CD4-positive, alpha-beta T cell treated with Interferon gamma for 1 hour (primary cell): ENCODE results near the gene GUK1.

Source experiments
- DNase-seq: peaks from one replicate; pipeline ENCODE4 v3.0.0-alpha.2; 2020

The GUK1 gene

GRCh38 chr1:228150461-228151179, 10.5 kb downstream of the GUK1 start:
- no peak for DNase-seq

GRCh38 chr1:228151180-228151925, 11.3 kb downstream of the GUK1 start:
- no peak for DNase-seq

- DNase-seq: no peak
Observed at GRCh38 chr1:228152097-228152917, 12.2 kb downstream of the GUK1 start.

DNA sequence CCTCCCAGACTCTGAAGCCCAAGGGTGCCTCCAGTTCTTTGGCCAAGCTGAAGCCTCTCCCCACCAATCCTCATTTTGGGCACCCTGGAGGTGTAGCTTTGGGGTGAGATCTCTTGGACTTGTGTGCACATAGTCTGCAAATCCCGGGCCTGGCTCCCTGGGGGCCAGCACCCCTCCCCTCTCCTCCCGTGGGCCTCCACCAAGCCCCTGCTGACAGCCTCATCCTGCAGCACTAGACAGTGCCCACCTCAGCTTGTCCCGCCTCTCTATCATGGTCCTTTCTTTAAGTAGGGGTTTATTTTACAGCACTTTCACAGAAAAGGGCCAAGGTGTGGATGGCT, 12.8 kb downstream of the GUK1 start:
- DNase-seq: no peak

- no peak for DNase-seq
Observed at GRCh38 chr1:228154021-228154669, 14.1 kb downstream of the GUK1 start.

DNA sequence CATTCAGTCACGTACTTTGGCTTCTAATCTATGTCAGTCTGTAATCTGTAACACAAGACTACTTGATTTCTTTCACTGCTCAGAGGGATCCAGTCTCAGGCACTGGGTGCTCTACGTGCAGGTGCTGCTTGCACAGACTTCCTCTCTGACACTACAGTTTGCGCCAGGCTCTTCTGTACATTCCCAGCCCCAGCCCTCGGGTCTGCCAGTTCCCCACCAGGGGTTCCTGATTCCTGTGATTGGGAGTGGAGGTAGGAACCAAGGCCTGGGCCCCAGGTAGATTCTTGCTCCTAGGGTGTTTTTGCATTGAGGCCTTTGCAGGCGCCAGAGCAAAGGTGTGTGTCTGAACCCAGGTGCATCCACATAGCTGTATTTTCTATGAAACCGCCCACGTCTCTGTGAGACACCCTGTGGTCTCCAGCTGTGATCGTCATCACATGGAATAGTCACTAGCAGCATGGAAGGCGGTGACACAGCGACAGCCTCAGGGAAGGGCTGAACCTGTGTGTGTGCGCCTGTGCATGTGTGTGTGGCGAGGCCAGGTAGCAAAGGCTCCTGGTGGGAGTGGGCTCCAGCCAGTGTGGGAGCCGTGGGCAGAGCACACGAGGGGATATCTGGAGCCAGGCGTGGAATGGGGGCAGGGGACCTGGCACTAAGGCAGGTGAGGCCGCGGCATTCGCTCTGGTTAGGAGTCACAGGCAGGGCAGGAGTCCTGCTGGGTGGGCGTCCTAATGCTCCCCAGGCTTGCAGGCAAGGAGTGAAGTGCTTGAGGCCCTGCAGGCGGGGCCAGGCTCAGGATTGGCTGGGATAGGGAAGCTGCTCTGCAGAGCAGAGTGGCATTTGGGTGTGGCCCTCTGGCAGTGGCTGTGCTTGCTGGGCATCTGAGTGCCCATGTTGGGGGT, 14.8 kb downstream of the GUK1 start:
- DNase-seq: no peak

DNA sequence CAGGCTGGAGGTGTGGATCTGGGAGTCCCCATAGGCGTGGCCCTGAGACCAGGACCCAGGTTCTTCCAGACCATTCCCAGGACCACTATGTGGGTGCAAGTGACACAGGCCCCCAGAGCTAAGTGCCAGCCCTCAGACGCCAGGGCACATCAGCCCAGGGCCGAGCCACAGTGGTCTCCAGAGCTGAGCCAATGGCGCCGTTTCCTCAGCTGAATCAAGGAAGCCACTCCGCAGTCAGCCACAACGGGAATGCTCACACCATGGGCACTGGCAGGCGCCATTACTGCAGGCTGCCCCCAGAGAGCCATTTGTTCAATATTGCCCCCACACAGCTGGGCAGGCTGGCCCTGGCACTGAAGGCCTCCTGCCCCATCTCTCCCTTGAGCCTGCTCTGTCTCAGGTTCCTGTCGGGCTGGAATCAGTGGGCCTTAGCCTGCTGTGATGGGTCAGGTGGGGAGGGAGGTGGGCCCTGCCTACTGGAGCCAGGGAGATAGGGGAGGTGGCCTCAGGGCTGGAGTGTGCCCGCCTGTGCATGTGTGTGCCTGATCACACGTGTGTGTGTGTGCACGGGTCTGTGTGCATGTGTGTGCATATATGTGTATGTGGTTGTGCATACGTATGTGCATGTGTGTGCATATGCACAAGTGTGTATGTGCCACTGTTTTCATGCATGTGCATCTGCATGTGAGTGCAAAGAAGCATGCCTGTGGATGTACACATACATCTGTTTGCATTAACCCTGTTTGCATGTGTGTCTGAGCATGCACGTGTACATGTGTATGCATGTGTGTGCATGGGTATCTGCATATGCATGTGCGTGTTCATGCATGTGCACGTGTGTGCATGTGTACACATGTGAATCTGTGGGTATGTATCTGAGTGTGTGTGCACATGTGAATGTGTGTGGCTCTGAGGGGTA, 15.8 kb downstream of the GUK1 start:
- DNase-seq: no peak

DNA sequence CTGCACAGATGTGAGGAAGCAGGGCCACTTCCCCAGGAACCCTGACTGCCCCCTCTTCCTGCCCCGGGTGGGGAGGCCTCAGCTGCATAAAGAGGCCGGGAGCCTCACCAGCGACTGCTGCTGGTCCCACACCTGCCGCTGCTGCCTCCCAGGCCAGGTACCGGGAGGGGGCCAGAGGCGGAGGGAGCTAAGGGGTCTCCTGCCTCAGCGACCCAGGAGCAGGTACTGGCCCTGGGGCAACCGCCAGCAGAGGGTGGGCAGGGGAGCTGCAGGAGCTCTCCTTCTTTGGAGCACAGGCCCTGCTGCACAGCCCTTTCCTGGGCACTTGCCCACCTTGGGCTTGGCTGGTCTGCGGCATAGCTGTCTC, 16.4 kb downstream of the GUK1 start:
- DNase-seq: no peak

- DNase-seq: peak; percentile 25
Observed at GRCh38 chr1:228156941-228157728, 17.1 kb downstream of the GUK1 start.

- DNase-seq: no peak
Observed at GRCh38 chr1:228157729-228158126, 17.6 kb downstream of the GUK1 start.

- no peak for DNase-seq
Observed at GRCh38 chr1:228158151-228159007, 18.3 kb downstream of the GUK1 start.

- no peak for DNase-seq
Observed at GRCh38 chr1:228159008-228159665, 19.1 kb downstream of the GUK1 start.

- no peak for DNase-seq
Observed at GRCh38 chr1:228160201-228160761, 20.2 kb downstream of the GUK1 start.

- no peak for DNase-seq
Observed at GRCh38 chr1:228161362-228161761, 21.3 kb downstream of the GUK1 start.

GRCh38 chr1:228161866-228162265, 21.8 kb downstream of the GUK1 start:
- DNase-seq: no peak

- no peak for DNase-seq
Observed at GRCh38 chr1:228162286-228163006, 22.4 kb downstream of the GUK1 start.

GRCh38 chr1:228163007-228163753, 23.1 kb downstream of the GUK1 start:
- DNase-seq: no peak
